ENCODE results near the gene ZNF526.

DNA sequence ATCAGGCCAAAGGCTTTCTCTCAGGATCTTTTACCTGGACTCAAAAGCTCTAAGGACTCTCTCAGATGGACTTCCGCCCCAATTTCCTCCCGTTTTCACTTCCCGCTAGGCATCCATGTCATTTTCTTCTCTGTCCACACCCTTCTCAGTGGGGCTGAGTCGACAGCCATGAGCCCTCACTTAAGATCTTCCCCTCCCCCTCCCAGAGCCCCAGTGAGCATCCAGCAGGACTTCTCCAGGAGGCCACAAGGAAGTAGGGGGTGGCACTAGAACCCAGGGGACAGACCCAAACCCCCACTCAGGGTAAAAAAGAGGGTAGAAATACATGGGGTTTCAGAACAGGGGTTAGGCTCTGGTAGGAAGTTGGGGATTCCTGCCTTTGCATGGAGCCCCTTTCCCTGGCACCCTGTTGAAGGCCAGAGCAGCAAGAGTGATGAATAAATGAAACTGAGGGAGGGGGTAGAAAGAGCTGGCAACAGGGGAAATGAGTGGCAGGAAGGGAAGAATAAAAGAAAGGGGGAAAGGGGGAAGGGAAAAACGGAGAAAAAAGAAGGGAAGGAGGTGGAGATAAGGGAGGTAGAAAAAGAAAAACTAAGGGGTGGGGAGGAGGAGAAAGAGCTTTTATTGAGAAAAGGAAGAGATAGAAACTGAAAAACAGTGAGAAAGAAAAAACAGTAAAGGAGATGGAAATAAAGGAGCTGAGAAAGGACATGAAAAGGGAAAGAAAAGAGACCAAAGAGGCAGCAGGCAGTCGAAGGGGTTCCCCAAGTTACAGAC, 45.0 kb upstream of the ZNF526 start:
- TF ChIP-seq, protein P1, sequence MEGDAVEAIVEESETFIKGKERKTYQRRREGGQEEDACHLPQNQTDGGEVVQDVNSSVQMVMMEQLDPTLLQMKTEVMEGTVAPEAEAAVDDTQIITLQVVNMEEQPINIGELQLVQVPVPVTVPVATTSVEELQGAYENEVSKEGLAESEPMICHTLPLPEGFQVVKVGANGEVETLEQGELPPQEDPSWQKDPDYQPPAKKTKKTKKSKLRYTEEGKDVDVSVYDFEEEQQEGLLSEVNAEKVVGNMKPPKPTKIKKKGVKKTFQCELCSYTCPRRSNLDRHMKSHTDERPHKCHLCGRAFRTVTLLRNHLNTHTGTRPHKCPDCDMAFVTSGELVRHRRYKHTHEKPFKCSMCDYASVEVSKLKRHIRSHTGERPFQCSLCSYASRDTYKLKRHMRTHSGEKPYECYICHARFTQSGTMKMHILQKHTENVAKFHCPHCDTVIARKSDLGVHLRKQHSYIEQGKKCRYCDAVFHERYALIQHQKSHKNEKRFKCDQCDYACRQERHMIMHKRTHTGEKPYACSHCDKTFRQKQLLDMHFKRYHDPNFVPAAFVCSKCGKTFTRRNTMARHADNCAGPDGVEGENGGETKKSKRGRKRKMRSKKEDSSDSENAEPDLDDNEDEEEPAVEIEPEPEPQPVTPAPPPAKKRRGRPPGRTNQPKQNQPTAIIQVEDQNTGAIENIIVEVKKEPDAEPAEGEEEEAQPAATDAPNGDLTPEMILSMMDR (conservative IDR thresholded peaks at IDR 0.05): no peak
- no peak for TF ChIP-seq ZFX (IDR thresholded peaks at IDR 0.05)
